GM12878 (cell line): ENCODE data around the gene APCDD1L. TPM values are rescaled to one million over a fixed set of nuclear protein-coding genes. Genes with fewer than 3 reads are reported as not detected.

ENCODE experiments used
- ATAC-seq: fragments of 200-7000 bp; cut with Tn5 transposase; 3 replicates; pipeline ENCODE4 v1.9.1; 2020; ENCODE audit warnings: mild to moderate bottlenecking, moderate library complexity
- BruUV-seq: library from RNA; stranded (reverse); fragments of 400-500 nt; replicated peaks from 2 replicates; lab custom pipeline; 2021; lab: Mats Ljungman, UMichigan
- CTCF ChIA-PET: fragments of 300-600 bp; sonication (Branson Sonifier 250); formaldehyde crosslinking; extraction: SDS; loops from one replicate; lab custom pipeline; 2021; ENCODE audit warnings: inconsistent platforms; lab: Yijun Ruan, JAX
- POLR2A ChIA-PET: fragments of 350-600 bp; formaldehyde crosslinking; extraction: SDS; loops from one replicate; lab custom pipeline; 2021; ENCODE audit warnings: inconsistent platforms; lab: Charles Lee
- RAD21 ChIA-PET: fragments of 300-600 bp; sonication (Branson Sonifier 250); formaldehyde crosslinking; loops from one replicate; lab custom pipeline; 2023; ENCODE audit warnings: antibody characterized with exemption; ENCODE audit not compliant: unreplicated experiment; lab: Charles Lee
- SMC1A ChIA-PET: fragments of 300-600 bp; sonication (Branson Sonifier 250); formaldehyde crosslinking; loops from one replicate; lab custom pipeline; 2023; ENCODE audit not compliant: unreplicated experiment, uncharacterized antibody; lab: Charles Lee
- DNase-seq: peaks from one replicate; pipeline ENCODE4 v3.0.0-alpha.2; 2011; ENCODE audit warnings: low read depth, low spot score
- FAIRE-seq: peaks from 3 replicates; lab custom pipeline; 2011; peaks lifted over from hg19 to GRCh38; lab: Jason Lieb, UNC
- H2AFZ ChIP-seq: 2 replicates; pipeline ENCODE4 v1.6.0; 2011; ENCODE audit warnings: low read depth, low read length, control low read depth; ENCODE audit not compliant: control insufficient read depth
- H3K27ac ChIP-seq: 2 replicates; pipeline ENCODE4 v1.5.1; 2011; ENCODE audit warnings: control low read depth; ENCODE audit not compliant: control insufficient read depth, insufficient read depth
- H3K27me3 ChIP-seq, 2 experiments: replicated peaks in 1 of 2; 2 replicates each; pipeline versions ENCODE4 v1.6.0 to v1.6.1; 2011; ENCODE audit warnings: low read length in 1 of 2; ENCODE audit not compliant: control insufficient read depth in 2 of 2, insufficient read depth in 2 of 2
- H3K36me3 ChIP-seq, 2 experiments: 2 replicates each; pipeline ENCODE4 v1.5.1; 2011; ENCODE audit warnings: low read length in 1 of 2; ENCODE audit not compliant: control insufficient read depth in 2 of 2, insufficient read depth in 2 of 2
- H3K4me1 ChIP-seq: 2 replicates; pipeline ENCODE4 v1.6.1; 2011; ENCODE audit warnings: mild to moderate bottlenecking, low read length, moderate library complexity, mixed read lengths; ENCODE audit not compliant: control insufficient read depth, insufficient read depth
- H3K4me2 ChIP-seq: 2 replicates; pipeline ENCODE4 v1.6.0; 2011; ENCODE audit warnings: control low read depth; ENCODE audit not compliant: control insufficient read depth, insufficient read depth
- H3K4me3 ChIP-seq: fragments of 200-600 bp; sonication (generic); 2 replicates; pipeline ENCODE4 v1.5.1; 2016
- H3K79me2 ChIP-seq: 2 replicates; pipeline ENCODE4 v1.6.0; 2011; ENCODE audit warnings: low read length; ENCODE audit not compliant: control insufficient read depth, insufficient read depth
- H3K9ac ChIP-seq: 2 replicates; pipeline ENCODE4 v1.8.0; 2011; ENCODE audit warnings: low read length, control low read depth, mixed read lengths; ENCODE audit not compliant: control insufficient read depth, insufficient read depth
- H3K9me3 ChIP-seq: replicated peaks from 3 replicates; pipeline ENCODE4 v1.5.1; 2011; ENCODE audit warnings: mild to moderate bottlenecking, low read length; ENCODE audit not compliant: control insufficient read depth, insufficient read depth
- H4K20me1 ChIP-seq: 2 replicates; pipeline ENCODE4 v1.6.0; 2011; ENCODE audit not compliant: control insufficient read depth, insufficient read depth
- ELK1 ChIP-seq: IDR thresholded peaks from 2 replicates; pipeline ENCODE4 v1.6.1; 2012; ENCODE audit warnings: low read depth, low read length, improper control_type of control experiment
- FOS ChIP-seq: IDR thresholded peaks from 3 replicates; pipeline ENCODE4 v1.6.1; 2011; ENCODE audit warnings: borderline replicate concordance; ENCODE audit not compliant: insufficient read length; ENCODE audit errors: extremely low read depth
- FOXK2 ChIP-seq: fragments of 450-650 bp; IDR thresholded peaks from 2 replicates; pipeline ENCODE4 v1.6.1; 2017; ENCODE audit warnings: mild to moderate bottlenecking, moderate library complexity
- GATAD2B ChIP-seq: fragments of 450-650 bp; conservative IDR thresholded peaks from 2 replicates; pipeline ENCODE4 v1.6.1; 2017; ENCODE audit warnings: low read depth, mild to moderate bottlenecking, moderate library complexity
- HDGF ChIP-seq: fragments of 450-650 bp; IDR thresholded peaks from 2 replicates; pipeline ENCODE4 v1.6.1; 2016; ENCODE audit warnings: antibody characterized with exemption
- MAX ChIP-seq: IDR thresholded peaks from 2 replicates; pipeline ENCODE4 v1.6.1; 2012; ENCODE audit warnings: low read depth, low read length, improper control_type of control experiment
- MYB ChIP-seq: fragments of 150-350 bp; IDR thresholded peaks from 2 replicates; pipeline ENCODE4 v1.6.1; 2014; ENCODE audit warnings: mild to moderate bottlenecking, low read depth, low read length, borderline replicate concordance
- NFXL1 ChIP-seq: fragments of 450-650 bp; IDR thresholded peaks from 2 replicates; pipeline ENCODE4 v1.6.1; 2017; ENCODE audit warnings: antibody characterized with exemption, mild to moderate bottlenecking, borderline replicate concordance
- YY1 ChIP-seq: IDR thresholded peaks from 2 replicates; pipeline ENCODE4 v1.6.1; 2011; ENCODE audit warnings: low read depth, mild to moderate bottlenecking, low read length
- WGBS: methylation state at CpG from one replicate; pipeline ENCODE4 v1.1.6; 2016; ENCODE audit warnings: low lambda C conversion rate; ENCODE audit not compliant: insufficient replicate concordance, insufficient coverage; ENCODE audit errors: missing lambda C conversion rate; 5-methylcytosine and 5-hydroxymethylcytosine counted together
- in situ Hi-C: fragments of 300-500 bp; cut with MboI; formaldehyde crosslinking; loops from 9 replicates; pipeline ENCODE4 v1.14.3; 2018; ENCODE audit warnings: mixed read lengths
- intact Hi-C: fragments of 100-400 bp; cut with micrococcal nuclease; formaldehyde crosslinking; loops from one replicate; pipeline ENCODE4 v1.14.2; 2022; ENCODE audit not compliant: unreplicated experiment
- polyA plus RNA-seq, 11 experiments: library from polyadenylated mRNA; depleted of rRNA in 4 of 11; unstranded in 6 of 11; stranded (reverse) in 5 of 11; fragments of >200 nt; fragmentation: Nextera tagmentation in 4 of 11; fragmentation: Illumina TruSeq in 1 of 11; extraction: Ambion mirVana in 4 of 11; extraction: Trizol in 1 of 11; gene quantifications; 1 replicate in 1 of 11; 2 replicates in 10 of 11; pipeline versions ENCODE4 v1.2.1 to v1.2.3, GENCODE V29; 2011 to 2016; ENCODE audit warnings: inconsistent platforms in 2 of 11, missing spikeins in 2 of 11, low read depth in 1 of 11
- total RNA-seq, 4 experiments: library from RNA; depleted of rRNA in 3 of 4; stranded (reverse); fragments of >200 nt in 3 of 4; fragmentation: Illumina TruSeq in 1 of 4; extraction: Trizol in 1 of 4; gene quantifications; 2 replicates each; pipeline versions ENCODE4 v1.2.1 to v1.2.3, GENCODE V29; 2013 to 2021
- TF ChIP-seq, protein P1 (sequence below): fragments of 450-650 bp; IDR thresholded peaks from 2 replicates; pipeline ENCODE4 v1.6.1; 2017; ENCODE audit warnings: low read depth, mild to moderate bottlenecking, moderate library complexity
- TF ChIP-seq, protein P2 (sequence below): fragments of 450-650 bp; IDR thresholded peaks from 2 replicates; pipeline ENCODE4 v1.6.1; 2017; ENCODE audit warnings: mild to moderate bottlenecking, moderate library complexity
- TF ChIP-seq, protein P3 (sequence below): IDR thresholded peaks from 2 replicates; pipeline ENCODE4 v1.6.1; 2011; ENCODE audit warnings: low read depth, mild to moderate bottlenecking, low read length, moderate library complexity, borderline replicate concordance; ENCODE audit errors: extremely low read depth
- TF ChIP-seq, protein P4 (sequence below): fragments of 450-650 bp; IDR thresholded peaks from 2 replicates; pipeline ENCODE4 v1.6.1; 2016; ENCODE audit warnings: mild to moderate bottlenecking, moderate library complexity, borderline replicate concordance

Gene APCDD1L
- total and polyA plus RNA-seq, 10 of the 15 experiments (the other 5 are each of a cell fraction or from before 2014, with no cell fraction given): 0.14 to 0.50 TPM; not detected in 8

DNA sequence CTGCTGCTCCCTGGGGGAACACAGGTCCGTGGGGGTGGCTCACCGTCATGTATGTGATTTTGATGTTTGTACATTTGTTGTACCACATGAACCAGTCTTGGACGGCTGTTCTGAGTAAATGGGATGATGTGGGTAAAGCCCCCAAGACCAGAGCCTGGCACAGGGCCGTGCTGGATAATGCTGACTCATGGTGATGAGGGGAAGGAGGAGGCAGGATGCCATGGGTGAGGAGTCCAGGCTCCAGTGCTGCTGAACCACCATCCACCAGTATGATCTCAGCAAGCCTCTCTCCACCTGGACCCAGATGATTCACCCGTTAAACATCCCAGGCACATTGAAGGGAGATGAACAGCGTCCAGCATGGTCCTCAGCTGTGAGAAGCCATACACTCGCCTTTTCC lies 9.6 kb upstream of the APCDD1L start:
- H2AFZ ChIP-seq: no peak overlapping the region
- H3K9me3 ChIP-seq: peaks cover 2% of the 10 kb centered on the region
- ChIA-PET CTCF (no interaction called here), POLR2A (no interaction called here), RAD21 (no interaction called here), SMC1A (no interaction called here)
- no peaks in the 10 kb centered on the region for H3K79me2 ChIP-seq
- no peaks in the 10 kb centered on the region for H4K20me1 ChIP-seq
- no peaks in the 10 kb centered on the region for H3K27me3 ChIP-seq
- no peaks in the 10 kb centered on the region for H3K4me1 ChIP-seq
- no peak overlapping the region for H3K4me2 ChIP-seq
- no TSS peak for BruUV-seq
- 18% methylated on average over 7 of the region's 7 CpGs for WGBS
- no peak for ATAC-seq
- H3K9ac ChIP-seq: no peak overlapping the region
- H3K36me3 ChIP-seq: no peaks in the 10 kb centered on the region
- in situ Hi-C loops (no loop called here), intact Hi-C loops (no loop called here)
- H3K27ac ChIP-seq: no peak overlapping the region
- no peak for DNase-seq
- FAIRE-seq: no peak
- no peak overlapping the region for H3K4me3 ChIP-seq
- no peak for TF ChIP-seq GATAD2B
- no peak for TF ChIP-seq FOXK2
- TF ChIP-seq YY1: no peak
- no peak for TF ChIP-seq HDGF
- TF ChIP-seq MAX: no peak
- TF ChIP-seq, protein P1, sequence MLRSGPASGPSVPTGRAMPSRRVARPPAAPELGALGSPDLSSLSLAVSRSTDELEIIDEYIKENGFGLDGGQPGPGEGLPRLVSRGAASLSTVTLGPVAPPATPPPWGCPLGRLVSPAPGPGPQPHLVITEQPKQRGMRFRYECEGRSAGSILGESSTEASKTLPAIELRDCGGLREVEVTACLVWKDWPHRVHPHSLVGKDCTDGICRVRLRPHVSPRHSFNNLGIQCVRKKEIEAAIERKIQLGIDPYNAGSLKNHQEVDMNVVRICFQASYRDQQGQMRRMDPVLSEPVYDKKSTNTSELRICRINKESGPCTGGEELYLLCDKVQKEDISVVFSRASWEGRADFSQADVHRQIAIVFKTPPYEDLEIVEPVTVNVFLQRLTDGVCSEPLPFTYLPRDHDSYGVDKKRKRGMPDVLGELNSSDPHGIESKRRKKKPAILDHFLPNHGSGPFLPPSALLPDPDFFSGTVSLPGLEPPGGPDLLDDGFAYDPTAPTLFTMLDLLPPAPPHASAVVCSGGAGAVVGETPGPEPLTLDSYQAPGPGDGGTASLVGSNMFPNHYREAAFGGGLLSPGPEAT: no peak
- TF ChIP-seq, protein P2, sequence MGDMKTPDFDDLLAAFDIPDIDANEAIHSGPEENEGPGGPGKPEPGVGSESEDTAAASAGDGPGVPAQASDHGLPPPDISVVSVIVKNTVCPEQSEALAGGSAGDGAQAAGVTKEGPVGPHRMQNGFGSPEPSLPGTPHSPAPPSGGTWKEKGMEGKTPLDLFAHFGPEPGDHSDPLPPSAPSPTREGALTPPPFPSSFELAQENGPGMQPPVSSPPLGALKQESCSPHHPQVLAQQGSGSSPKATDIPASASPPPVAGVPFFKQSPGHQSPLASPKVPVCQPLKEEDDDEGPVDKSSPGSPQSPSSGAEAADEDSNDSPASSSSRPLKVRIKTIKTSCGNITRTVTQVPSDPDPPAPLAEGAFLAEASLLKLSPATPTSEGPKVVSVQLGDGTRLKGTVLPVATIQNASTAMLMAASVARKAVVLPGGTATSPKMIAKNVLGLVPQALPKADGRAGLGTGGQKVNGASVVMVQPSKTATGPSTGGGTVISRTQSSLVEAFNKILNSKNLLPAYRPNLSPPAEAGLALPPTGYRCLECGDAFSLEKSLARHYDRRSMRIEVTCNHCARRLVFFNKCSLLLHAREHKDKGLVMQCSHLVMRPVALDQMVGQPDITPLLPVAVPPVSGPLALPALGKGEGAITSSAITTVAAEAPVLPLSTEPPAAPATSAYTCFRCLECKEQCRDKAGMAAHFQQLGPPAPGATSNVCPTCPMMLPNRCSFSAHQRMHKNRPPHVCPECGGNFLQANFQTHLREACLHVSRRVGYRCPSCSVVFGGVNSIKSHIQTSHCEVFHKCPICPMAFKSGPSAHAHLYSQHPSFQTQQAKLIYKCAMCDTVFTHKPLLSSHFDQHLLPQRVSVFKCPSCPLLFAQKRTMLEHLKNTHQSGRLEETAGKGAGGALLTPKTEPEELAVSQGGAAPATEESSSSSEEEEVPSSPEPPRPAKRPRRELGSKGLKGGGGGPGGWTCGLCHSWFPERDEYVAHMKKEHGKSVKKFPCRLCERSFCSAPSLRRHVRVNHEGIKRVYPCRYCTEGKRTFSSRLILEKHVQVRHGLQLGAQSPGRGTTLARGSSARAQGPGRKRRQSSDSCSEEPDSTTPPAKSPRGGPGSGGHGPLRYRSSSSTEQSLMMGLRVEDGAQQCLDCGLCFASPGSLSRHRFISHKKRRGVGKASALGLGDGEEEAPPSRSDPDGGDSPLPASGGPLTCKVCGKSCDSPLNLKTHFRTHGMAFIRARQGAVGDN: no peak
- no peak for TF ChIP-seq FOS
- no peak for TF ChIP-seq MYB
- TF ChIP-seq, protein P3, sequence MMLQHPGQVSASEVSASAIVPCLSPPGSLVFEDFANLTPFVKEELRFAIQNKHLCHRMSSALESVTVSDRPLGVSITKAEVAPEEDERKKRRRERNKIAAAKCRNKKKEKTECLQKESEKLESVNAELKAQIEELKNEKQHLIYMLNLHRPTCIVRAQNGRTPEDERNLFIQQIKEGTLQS: no peak
- TF ChIP-seq, protein P4, sequence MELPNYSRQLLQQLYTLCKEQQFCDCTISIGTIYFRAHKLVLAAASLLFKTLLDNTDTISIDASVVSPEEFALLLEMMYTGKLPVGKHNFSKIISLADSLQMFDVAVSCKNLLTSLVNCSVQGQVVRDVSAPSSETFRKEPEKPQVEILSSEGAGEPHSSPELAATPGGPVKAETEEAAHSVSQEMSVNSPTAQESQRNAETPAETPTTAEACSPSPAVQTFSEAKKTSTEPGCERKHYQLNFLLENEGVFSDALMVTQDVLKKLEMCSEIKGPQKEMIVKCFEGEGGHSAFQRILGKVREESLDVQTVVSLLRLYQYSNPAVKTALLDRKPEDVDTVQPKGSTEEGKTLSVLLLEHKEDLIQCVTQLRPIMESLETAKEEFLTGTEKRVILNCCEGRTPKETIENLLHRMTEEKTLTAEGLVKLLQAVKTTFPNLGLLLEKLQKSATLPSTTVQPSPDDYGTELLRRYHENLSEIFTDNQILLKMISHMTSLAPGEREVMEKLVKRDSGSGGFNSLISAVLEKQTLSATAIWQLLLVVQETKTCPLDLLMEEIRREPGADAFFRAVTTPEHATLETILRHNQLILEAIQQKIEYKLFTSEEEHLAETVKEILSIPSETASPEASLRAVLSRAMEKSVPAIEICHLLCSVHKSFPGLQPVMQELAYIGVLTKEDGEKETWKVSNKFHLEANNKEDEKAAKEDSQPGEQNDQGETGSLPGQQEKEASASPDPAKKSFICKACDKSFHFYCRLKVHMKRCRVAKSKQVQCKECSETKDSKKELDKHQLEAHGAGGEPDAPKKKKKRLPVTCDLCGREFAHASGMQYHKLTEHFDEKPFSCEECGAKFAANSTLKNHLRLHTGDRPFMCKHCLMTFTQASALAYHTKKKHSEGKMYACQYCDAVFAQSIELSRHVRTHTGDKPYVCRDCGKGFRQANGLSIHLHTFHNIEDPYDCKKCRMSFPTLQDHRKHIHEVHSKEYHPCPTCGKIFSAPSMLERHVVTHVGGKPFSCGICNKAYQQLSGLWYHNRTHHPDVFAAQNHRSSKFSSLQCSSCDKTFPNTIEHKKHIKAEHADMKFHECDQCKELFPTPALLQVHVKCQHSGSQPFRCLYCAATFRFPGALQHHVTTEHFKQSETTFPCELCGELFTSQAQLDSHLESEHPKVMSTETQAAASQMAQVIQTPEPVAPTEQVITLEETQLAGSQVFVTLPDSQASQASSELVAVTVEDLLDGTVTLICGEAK: no peak
- TF ChIP-seq NFXL1: no peak
- TF ChIP-seq ELK1: no peak
